ENCODE results near the gene TTLL4.

TTLL4 gene

DNA sequence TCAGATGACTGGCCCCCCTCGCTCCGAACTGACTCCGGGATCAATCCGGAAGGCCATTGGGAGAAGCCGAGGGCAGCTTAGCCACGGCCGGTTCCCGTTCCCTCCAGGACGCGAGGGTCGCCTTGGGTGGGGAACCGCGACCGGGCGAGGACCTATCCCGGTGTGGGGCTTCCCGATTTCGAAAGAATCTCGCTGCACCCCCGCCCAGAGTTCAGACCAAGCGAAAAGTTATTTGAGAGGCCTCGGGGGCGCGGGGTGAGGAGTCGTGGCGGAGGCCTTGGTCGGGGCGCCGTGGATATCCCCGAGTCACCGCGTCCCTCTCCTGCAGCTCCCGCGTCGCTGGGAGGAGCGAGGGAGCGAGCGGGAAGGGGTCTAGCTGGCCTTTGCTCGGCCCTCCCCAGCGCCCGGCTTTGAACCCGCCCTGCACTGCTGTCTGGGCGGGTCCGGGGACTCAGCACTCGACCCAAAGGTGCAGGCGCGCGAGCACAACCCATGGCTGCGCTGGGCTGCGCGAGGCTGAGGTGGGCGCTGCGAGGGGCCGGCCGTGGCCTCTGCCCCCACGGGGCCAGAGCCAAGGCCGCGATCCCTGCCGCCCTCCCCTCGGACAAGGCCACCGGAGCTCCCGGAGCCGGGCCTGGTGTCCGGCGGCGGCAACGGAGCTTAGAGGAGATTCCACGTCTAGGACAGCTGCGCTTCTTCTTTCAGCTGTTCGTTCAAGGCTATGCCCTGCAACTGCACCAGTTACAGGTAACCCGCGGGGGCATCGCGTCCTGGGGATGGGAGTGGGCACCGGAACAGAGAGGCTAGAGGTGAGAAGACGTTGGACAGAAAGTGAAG is 71.3 kb downstream of the TTLL4 start, which contains the start of gene CYP27A1:
TSS of gene CYP27A1 (plus strand) at position 457 of the 837 bp plus-strand sequence. CDS start at position 493, 36 bp downstream.
- H3K4me3 ChIP-seq (ENCODE audit: low read depth, low read length): peak within 1 kb of the TSS; percentile 70

DNA sequence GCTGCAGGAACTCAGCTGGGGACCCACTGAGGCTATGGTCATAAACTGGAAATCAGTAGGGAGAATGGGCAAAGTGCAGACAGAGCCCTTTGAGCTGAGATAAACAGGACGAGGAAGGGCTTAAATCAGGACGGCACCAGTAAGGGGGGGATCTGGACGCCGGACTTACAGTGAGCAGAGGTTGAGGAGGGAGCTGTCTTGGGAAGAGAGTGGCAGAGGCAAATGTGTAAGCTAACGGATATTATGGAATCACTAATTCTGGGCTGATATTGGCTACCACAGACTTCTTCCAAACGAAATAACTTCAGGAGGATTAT is 71.9 kb downstream of the TTLL4 start:
- peak overlapping the region; percentile 70 for H3K4me3 ChIP-seq (ENCODE audit: low read depth, low read length)

DNA sequence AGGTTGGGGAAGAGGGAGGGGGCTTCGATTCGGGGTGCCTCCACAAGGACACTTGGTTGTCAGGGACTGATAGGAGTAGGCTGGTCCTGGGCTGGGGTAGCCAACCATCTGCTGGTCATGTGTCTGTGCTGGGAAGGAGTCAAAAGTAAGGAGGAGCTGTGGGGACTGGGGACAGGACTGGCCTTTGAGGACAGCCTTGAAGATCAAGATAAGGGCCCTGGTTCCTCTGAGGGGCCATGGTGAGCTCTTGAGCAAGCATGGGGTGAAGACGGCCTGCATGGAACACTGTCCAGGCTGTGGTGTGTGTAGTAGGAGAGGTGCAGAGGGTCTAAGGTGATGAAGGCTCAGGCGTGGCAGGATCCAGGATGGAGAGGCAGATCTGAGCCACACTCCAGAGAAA is 73.1 kb downstream of the TTLL4 start:
- no peak overlapping the region for H3K4me3 ChIP-seq (ENCODE audit: low read depth, low read length)

DNA sequence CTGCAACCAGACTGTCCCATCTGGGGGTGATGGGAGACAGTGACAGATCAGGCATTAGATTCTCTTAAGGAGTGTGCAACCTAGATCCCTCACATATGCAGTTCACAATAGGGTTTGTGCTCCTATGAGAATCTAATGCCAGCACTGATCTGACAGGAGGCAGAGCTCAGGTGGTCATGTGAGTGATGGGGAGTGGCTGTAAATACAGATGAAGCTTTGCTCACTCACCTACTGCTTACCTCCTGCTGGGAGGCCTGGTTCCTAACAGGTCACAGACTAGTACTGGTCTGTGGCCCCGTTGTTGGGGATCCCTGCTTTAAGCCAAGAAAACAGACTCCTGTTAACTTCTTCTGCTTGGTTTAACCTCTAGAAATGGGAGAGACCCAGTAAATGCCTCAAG is 74.5 kb downstream of the TTLL4 start:
- H3K4me3 ChIP-seq (ENCODE audit: low read depth, low read length): no peak overlapping the region

DNA sequence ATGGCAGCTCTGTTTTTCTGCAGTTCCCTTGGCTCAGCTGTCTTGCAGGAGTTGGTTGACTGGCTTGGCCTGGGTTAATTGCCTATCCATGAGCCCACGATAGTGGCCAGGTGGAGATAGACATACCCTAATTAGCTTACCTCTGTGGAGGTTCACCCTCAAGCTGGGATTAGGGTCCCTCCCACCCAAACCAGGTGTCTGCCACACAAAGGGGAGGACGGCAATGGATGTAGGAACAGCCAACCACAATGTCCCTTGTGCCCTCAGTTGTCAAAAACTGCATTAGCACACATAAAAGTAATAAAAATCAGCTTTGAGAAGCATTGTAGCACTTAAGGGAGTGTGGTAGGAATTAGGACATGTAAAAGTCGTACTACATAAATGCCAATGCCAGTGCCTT is 75.5 kb downstream of the TTLL4 start:
- no peak overlapping the region for H3K4me3 ChIP-seq (ENCODE audit: low read depth, low read length)

DNA sequence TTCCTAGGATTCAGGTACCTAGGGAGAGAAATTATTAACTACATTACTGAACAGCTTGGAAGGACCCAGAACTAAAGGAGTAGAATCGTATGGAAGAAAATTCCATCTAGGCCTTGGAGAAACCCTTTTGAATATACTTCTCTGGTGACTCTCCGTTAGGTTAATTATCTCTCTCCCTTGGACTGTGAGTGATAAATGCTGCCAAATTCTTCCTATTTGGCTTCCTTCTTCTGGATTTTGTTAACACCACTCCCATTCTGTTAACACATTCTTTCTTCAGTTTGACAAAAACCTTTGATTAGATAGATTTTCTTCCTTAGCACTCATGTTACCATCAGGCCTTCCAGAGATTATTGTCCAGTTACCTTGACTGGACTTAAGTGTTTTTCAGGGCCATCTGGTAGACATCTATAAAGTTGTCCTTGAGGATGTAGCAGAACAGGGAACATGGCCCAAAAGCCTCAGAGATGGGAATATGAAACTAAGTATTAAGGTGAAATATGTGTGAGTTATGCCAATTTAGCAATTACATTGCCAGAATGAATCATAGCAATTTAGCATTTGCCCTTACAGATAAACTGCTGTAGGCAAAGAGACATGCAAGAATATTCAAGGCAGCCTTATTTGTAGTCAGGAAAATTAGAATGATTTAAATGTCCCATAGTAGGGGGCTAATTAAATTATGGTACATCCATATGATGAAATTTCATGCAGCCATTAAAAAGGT is 78.1 kb downstream of the TTLL4 start:
- H3K4me3 ChIP-seq (ENCODE audit: low read depth, low read length): no peak overlapping the region

GRCh38 chr2:218792433-218792832 is 81.8 kb downstream of the TTLL4 start:
- no peak overlapping the region for H3K4me3 ChIP-seq (ENCODE audit: low read depth, low read length)

- H3K4me3 ChIP-seq (ENCODE audit: low read depth, low read length): no peak overlapping the region
These were observed 86.1 kb downstream of the TTLL4 start for GRCh38 chr2:218796691-218797090.

GRCh38 chr2:218798767-218799504 is 88.3 kb downstream of the TTLL4 start:
- no peak overlapping the region for H3K4me3 ChIP-seq (ENCODE audit: low read depth, low read length)

- H3K4me3 ChIP-seq (ENCODE audit: low read depth, low read length): no peak overlapping the region
These were observed 89.4 kb downstream of the TTLL4 start for GRCh38 chr2:218799990-218800389.

- no peak overlapping the region for H3K4me3 ChIP-seq (ENCODE audit: low read depth, low read length)
These were observed 91.9 kb downstream of the TTLL4 start for GRCh38 chr2:218802386-218802994.

DNA sequence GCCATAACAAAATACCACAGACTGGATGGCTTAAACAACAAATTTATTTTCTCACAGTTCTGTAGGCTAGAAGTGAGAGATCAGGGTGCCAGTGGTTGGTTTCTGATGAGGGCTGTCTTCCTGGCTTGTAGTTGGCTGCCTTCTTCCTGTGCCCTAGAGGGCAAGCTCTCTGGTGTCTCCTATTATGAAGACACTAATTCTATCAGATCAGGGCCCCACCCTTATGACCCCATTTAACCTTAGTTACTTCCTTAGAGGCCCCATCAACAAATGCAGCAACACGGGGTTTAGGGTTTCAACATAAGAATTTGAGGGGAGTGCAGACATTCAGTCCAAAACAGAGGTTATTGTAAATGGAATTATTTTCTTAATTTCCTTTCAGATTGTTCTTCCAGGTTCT is 94.2 kb downstream of the TTLL4 start:
- no peak overlapping the region for H3K4me3 ChIP-seq (ENCODE audit: low read depth, low read length)
